Mesothelial cell of epicardium (in vitro differentiated cells): ENCODE results near the gene WRAP73. TPM values are rescaled to one million over a fixed set of nuclear protein-coding genes. Genes with fewer than 3 reads are reported as not detected.

Experiments
- DNase-seq, 2 experiments: peaks; one replicate each; pipeline ENCODE4 v3.0.0; 2021; ENCODE audit warnings: low spot score in 2 of 2; ENCODE audit not compliant: unreplicated experiment in 2 of 2
- H3K27ac Mint-ChIP-seq: 2 replicates; pipeline ENCODE4 v1.8.0; 2021; ENCODE audit warnings: mixed read lengths
- H3K27me3 Mint-ChIP-seq: 2 replicates; pipeline ENCODE4 v1.8.0; 2021; ENCODE audit warnings: low read depth, mixed read lengths
- H3K36me3 Mint-ChIP-seq: 2 replicates; pipeline ENCODE4 v1.8.0; 2021; ENCODE audit warnings: mixed read lengths
- H3K4me1 Mint-ChIP-seq: 2 replicates; pipeline ENCODE4 v1.8.0; 2021; ENCODE audit warnings: mixed read lengths
- H3K4me3 Mint-ChIP-seq: 2 replicates; pipeline ENCODE4 v1.8.0; 2021; ENCODE audit warnings: mild to moderate bottlenecking, moderate library complexity, mixed read lengths
- H3K9me3 Mint-ChIP-seq: 2 replicates; pipeline ENCODE4 v1.8.0; 2021; ENCODE audit warnings: mixed read lengths
- total RNA-seq: library from RNA; stranded (reverse); gene quantifications from 3 replicates; pipeline ENCODE4 v1.2.1, GENCODE V29; 2021
- TF ChIP-seq, protein P1 (sequence below): fragments of 200-600 bp; sonication (generic); IDR thresholded peaks from one replicate; pipeline ENCODE4 v1.5.0; 2021; ENCODE audit warnings: antibody characterized with exemption; ENCODE audit not compliant: unreplicated experiment

WRAP73 gene
- total RNA-seq, 1 donor from 2014 or later = 20.8 TPM

DNA sequence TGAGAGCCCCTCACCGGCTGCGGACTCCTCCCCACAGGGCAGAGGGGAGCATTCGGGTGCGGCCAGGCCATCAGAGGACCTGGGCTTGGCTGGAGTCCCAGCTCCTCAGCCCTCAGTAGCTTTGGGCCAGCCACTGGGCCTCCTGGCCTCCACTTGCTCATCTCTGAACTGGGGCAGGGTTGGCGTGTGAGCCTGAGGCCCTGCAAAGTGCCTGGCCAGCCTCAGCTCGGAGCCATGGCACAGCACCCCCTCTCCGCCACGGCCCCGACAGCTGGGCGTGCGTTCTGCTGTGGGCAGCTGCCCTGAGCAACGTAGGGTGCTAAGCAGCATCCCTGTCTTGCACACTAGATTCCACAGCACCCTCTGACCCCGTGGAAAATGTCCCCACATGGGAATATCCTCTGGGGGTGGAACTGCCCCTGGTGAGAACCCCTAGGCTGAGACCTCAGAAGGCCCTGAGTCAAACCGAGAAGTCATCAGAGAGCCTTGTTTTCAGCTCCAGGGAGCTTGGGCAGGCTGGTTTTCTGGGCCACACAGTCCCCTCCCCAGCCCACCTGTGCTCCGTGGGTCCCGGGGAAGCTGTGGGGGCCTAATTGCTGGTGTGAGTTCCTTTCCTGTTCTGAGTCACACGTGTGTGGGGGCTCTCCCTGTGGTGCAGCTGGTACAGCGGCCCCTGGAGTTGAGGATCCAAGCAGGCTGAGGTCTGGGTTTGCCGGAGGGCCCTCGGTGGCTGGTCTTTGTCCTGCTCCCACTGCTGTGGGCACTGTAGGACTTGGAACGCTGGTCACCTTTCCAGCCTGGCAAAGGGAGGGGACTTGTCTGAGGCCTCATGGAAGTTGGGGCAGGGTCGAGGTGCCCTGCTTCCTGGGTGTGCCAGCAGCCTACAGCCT is 26.9 kb upstream of the WRAP73 start:
- TF ChIP-seq, protein P1, sequence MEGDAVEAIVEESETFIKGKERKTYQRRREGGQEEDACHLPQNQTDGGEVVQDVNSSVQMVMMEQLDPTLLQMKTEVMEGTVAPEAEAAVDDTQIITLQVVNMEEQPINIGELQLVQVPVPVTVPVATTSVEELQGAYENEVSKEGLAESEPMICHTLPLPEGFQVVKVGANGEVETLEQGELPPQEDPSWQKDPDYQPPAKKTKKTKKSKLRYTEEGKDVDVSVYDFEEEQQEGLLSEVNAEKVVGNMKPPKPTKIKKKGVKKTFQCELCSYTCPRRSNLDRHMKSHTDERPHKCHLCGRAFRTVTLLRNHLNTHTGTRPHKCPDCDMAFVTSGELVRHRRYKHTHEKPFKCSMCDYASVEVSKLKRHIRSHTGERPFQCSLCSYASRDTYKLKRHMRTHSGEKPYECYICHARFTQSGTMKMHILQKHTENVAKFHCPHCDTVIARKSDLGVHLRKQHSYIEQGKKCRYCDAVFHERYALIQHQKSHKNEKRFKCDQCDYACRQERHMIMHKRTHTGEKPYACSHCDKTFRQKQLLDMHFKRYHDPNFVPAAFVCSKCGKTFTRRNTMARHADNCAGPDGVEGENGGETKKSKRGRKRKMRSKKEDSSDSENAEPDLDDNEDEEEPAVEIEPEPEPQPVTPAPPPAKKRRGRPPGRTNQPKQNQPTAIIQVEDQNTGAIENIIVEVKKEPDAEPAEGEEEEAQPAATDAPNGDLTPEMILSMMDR = no peak
- Mint-ChIP-seq H3K4me3 (no peak overlapping the region), H3K9me3 (no peaks in the 10 kb centered on the region), H3K27me3 (peaks cover 28% of the 10 kb centered on the region), H3K36me3 (no peaks in the 10 kb centered on the region), H3K4me1 (peaks cover 4% of the 10 kb centered on the region), H3K27ac (no peak overlapping the region)
- DNase-seq = no peak

DNA sequence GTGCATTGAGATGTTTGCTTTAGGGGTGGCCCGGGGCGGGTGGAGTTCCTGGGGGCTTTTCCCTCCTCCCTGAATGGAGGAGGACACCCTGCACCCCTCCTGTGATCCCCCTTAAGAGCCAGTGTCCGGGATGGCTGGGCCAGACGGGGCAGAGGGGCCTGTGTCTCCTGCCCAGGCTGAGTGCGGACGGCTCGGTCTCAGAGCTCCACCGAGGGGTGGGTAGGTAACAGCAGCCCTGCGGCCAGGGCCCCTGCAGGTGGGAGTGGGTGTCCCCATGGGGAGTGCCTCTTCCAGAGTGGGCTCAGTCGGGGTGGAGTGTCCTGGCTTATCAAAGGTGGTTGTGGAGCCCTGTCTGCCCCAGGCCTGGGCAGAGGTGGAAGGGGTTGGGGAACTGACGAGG is 25.5 kb upstream of the WRAP73 start:
- peaks cover 7% of the 10 kb centered on the region for H3K4me1 Mint-ChIP-seq
- H3K27ac Mint-ChIP-seq = no peak overlapping the region
- no peak for DNase-seq
- TF ChIP-seq, protein P1 = no peak
- H3K4me3 Mint-ChIP-seq = no peak overlapping the region
- H3K36me3 Mint-ChIP-seq = no peaks in the 10 kb centered on the region
- H3K27me3 Mint-ChIP-seq = peaks cover 38% of the 10 kb centered on the region
- no peaks in the 10 kb centered on the region for H3K9me3 Mint-ChIP-seq

DNA sequence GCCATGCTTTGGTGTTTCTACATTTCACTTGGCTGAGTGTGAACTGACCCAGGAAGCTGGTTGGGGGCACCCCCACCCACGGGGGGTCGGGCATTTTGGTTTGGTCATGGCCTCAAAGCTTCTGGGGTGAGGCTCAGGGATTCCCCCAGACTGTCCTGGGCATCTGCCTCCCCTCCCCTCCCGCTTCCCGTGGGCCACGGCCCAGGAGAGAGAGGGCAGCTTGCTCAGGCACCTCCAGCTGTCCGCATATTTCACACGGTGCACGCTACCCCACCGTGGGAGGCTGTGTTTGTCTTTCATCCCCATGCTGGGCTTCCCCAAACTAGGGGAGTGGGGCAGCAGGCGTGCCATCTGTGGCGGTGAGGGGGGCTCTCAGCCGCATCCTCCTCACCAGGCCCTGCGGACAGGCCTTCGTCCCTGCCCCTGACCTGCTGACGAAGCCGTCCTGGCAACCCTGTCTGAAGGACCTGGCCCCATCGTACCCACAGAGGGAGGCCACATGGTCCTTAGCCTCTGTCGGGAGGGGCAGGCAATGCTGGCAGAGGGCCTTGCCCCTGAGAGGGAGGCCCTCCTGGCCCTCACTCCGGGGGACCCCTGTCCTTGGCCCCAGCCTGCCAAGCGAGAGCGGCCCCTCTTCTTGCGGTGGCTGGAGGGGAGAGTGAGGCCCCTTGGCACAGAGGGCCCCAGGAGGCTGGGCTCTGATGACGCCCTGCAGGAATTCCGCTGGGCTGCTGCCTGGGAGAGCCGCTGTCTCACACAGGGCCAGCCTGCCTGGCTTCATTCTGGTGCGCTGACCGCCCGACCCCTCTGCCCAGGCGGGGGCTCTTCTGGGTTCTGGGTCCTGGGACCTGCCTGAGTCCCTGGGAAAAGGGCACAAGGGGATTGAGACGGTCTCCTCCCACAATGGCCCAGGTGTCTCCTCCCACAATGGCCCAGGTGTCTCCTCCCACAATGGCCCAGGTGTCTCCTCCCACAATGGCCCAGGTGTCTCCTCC is 24.5 kb upstream of the WRAP73 start:
- H3K27ac Mint-ChIP-seq = no peak overlapping the region
- TF ChIP-seq, protein P1 = no peak
- peaks cover 45% of the 10 kb centered on the region for H3K27me3 Mint-ChIP-seq
- DNase-seq = no peak
- H3K4me3 Mint-ChIP-seq = no peak overlapping the region
- H3K4me1 Mint-ChIP-seq = peaks cover 7% of the 10 kb centered on the region
- H3K36me3 Mint-ChIP-seq = no peaks in the 10 kb centered on the region
- H3K9me3 Mint-ChIP-seq = no peaks in the 10 kb centered on the region

DNA sequence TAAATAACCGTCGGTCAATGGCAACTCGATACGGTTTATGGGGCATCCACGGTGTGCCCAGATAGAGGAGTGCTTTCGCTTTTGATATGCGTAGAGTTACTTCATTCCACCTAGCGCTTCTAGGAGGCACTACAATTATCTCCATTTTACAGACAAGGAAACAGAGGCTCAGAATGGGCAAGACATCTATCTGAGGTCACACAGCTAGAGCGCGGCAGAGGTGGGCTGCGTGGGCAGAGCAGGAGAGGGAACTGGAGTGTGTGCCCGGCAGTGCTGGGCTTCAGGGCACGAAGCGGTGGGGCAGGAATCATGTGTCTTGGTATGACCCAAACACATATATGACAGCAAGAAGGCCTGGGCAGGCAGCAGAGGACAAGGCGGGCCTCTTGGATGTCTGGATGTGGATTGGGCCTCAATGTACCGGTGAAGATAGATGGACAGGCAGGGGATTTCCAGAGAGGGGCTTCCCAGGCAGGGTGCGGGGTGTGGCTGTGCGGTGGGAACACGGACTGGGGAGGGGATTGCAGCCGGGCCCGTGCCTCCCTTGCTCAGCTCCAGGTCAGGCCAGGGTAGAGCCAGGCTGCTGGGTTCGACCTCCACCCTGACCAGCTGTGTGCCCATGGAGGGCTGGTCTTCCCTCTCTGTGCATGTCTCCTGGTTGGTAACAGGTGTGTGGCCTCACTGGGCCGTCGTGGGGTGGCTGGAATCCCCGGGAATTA is 23.6 kb upstream of the WRAP73 start:
- H3K9me3 Mint-ChIP-seq = no peaks in the 10 kb centered on the region
- DNase-seq = no peak
- TF ChIP-seq, protein P1 = no peak
- no peak overlapping the region for H3K27ac Mint-ChIP-seq
- H3K27me3 Mint-ChIP-seq = peaks cover 44% of the 10 kb centered on the region
- H3K4me1 Mint-ChIP-seq = peaks cover 8% of the 10 kb centered on the region
- no peaks in the 10 kb centered on the region for H3K36me3 Mint-ChIP-seq
- H3K4me3 Mint-ChIP-seq = no peak overlapping the region

DNA sequence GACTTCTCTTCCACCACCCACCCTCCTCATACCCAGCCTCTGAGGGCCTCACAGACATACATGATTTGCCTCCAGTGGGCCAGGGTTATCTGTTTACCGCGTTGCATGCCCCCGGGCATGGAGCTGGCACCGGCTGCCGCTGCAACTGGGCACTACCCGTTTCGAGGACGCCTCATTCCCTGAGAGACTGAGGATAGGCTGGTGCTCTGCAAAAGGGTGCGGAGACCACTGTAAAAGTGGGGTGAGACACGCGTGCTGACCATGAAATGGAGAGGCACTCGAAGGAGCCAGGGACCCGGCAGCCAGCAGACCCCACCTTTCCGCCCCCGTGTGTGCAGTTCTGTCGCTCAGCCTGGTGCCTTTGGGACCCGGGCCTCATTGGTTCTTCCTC is 23.1 kb upstream of the WRAP73 start:
- H3K4me1 Mint-ChIP-seq = peaks cover 9% of the 10 kb centered on the region
- peaks cover 46% of the 10 kb centered on the region for H3K27me3 Mint-ChIP-seq
- no peak overlapping the region for H3K27ac Mint-ChIP-seq
- H3K9me3 Mint-ChIP-seq = no peaks in the 10 kb centered on the region
- H3K36me3 Mint-ChIP-seq = no peaks in the 10 kb centered on the region
- no peak overlapping the region for H3K4me3 Mint-ChIP-seq
- DNase-seq = no peak
- TF ChIP-seq, protein P1 = no peak
